HT-29 (cell line): Measurements from ENCODE around the gene LSM3. TPM values are rescaled to one million over a fixed set of nuclear protein-coding genes. Genes with fewer than 3 reads are reported as not detected.

Experiments used
- DNase-seq: peaks from one replicate; pipeline ENCODE4 v3.0.0-alpha.2; 2015; ENCODE audit warnings: low spot score
- total RNA-seq: library from RNA; depleted of rRNA; stranded (reverse); fragments of >200 nt; shearing (Covaris generic); gene quantifications from 2 replicates; pipeline ENCODE4 v1.2.3, GENCODE V29; 2014; rRNA removed

LSM3 gene
- total RNA-seq, 1 experiment from 2014 or later, result 7.1 TPM

DNA sequence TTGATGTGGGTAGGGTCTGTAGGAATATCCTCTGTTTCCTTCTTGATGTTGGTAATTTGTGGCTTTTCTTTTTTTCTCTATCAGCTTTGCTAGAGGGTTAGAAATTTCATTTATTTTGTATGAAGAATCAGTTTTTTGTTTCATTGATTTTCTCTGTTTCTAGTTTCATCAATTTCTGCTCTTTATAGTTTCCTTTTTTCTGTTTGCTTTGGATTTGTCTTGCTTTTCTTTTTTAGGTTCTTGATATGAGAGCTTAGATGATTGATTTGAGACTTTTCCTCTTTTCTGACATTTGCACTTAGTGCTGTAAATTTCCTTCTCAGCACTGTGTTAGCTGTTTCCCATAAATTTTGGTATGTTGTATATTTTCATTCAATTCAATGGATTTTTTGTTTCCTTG lies 61.3 kb downstream of the LSM3 start:
- no peak for DNase-seq

DNA sequence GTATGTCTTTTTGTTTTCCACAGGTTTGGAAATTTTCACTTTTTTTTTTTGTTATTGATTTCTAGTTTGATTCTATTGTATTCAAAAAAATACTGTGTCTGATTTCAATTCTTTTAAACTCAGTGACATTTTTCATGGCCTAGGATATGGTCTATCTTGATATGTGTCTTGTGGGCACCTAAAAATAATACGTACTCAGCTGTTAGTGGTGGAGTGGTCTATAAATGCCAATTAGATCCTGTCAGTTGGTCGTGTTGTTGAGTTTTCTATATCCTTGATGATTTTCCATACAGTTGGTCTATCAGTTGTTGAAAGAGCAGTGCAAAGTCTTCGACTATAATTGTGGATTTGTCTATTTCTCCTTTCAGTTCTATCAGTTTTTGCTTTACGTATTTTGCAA lies 61.7 kb downstream of the LSM3 start:
- DNase-seq, result no peak

DNA sequence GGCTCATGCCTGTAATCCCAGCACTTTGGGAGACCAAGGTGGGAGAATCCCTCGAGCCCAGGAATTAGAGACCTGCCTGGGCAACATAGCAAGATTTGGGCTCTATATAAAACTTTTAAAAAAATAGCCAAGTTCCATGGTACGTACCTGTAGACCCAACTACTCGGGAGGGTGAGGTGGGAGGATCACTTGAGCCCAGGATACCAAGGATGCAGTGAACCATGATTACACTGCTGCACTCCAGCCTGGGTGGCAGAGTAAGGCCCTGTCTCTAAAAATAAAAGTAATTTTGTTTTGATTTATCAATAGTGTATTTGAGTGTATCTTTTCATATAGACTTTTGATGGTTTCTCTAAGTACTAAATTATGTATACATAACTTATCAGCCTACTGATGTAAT lies 63.1 kb downstream of the LSM3 start:
- DNase-seq, result no peak

DNA sequence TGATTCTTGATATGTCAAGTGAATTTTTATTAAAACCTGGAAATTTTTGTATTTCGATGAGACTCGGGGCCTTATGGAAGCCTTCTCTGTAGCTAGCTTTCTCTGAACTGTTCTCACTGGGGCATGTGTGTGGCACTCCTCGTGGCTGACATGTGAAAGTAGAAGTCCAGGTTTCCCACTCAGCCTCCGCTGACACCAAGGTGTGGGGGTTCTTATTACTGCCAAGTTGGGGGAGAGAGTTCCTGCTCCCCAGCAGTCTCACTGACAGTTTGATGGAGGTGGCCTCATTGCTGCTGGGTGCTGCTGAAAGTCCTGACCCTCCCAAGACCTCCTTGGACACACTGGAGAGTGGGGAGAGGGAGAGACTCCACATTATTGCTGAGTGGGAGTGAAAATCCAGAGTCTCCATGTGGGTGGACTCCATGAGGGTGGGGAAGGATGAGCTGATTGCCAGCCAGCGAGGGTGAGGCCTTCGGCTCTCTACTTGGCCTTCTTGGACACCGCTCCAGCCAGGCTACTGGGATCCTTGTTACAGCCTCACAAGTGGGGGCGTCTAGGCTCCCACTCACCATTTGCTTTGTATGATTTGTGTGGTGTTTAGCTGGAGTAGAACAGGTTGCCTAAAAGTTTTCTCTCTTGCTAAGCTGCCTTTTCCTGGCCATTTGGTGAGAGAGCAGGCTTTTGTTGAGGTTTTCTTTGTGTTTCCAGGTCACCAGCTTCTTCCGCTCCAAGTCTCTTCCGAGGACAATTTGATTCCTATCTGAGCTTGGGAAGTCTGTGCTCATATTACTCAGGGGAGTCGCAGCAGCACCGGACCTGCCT lies 64.1 kb downstream of the LSM3 start:
- no peak for DNase-seq

DNA sequence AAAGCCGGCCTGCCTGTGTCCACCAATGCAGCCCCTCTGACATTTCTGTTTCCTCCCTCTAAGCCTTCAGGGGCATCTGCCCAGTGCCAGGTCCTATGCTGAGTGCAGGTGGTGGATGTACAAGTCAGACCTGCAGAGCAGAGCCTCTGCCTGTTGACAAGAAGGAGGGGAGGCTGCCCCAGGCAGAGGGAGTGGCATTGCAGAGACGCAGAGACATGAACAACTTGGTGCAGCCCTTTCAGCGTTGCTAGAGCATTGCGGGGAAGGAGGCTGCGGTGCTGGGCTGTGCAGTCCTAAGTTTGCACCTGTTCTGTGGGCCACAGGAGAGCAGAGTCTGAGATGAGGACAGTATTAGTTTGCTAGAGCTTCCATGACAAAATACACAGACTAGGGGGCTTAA lies 65.2 kb downstream of the LSM3 start:
- DNase-seq, result no peak

DNA sequence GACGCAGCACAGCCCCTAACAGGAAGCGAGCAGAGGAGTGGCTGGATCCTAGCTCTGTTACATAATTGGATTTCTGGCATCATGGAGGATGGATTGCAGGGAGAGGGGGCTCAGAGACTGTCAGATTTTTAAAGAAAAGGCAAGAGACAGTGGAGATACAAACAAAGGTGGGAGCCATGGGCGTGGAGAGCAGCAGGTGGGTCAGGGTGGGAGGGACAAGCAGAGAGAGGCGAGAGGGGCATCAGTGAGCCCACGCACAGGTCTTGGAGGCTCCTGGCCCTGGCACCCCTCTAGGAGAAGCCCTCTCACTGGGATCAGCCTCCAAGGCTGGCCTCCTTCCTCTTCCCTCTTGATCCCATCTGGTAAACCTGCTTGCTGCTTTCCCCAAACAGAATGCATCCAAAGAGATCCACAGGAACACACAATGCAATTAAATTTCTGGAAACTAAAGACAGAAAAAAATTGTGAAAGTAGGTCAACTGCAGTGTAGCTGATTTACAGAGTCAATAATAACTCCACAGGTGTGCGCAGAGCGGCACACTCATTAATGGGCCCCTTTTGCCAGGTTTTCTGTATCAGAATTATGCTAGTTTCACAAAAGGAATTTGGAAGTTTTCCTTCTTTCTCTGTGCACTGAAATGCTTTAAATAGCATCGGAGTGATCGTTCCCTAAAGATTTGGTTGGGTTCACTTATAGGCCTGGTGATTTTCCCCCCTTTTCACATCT lies 66.1 kb downstream of the LSM3 start:
- no peak for DNase-seq

DNA sequence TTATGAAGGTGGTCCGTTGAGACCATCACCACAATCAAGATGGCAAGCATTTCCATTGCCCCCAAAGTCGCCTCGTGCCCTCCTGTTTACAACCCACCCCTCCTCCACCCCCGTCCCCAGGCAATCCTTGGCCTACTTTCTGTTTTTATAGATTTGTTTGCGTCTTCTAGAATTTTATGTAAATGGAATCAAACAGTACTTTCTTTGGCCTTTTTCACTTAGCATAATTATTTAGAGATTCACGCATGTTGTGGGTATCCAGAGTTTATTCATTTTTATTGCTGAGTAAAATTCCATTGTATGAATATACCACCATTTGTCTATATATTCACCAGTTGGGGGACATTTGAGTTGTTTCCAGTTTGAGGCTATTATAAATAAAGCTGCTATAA lies 66.6 kb downstream of the LSM3 start:
- DNase-seq, result no peak

DNA sequence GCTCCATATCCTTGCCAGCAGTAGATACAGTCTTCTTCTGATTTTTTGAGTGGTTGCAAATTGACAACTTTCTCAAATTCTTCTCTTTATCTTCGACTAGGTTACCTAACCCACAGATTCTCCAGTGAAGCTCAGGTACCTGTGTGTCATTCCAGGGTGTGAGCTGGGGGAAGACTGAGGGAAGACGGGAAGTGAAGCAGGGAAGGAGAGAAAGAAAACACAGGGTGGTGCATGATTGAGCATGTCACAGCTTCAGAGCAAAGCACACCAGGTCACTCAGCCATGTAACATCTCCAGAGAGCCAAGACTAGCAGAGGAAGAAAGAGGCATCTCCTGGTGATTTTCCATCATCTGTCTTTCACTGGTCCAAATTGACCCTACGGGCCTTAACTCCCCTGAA lies 67.2 kb downstream of the LSM3 start:
- DNase-seq, result no peak

DNA sequence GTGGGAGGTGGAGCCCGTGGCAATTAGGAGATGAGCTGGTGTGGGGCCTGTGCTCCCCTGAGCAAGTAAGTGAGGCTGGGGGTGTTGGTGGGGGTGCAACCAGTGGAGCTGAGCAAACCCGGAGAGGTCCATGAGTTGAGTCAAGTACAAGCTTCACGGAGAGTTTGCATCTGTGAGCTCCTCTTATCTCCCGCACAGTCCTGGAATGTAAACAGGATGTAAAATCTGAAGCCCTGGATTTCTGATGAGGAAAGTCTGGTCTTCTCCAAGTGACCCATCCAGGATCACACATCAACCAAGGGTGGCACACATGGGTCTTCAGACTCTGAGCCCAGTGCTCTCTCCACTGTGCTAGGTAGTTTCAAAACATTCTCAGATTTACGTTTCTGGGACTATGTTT lies 67.8 kb downstream of the LSM3 start:
- no peak for DNase-seq

DNA sequence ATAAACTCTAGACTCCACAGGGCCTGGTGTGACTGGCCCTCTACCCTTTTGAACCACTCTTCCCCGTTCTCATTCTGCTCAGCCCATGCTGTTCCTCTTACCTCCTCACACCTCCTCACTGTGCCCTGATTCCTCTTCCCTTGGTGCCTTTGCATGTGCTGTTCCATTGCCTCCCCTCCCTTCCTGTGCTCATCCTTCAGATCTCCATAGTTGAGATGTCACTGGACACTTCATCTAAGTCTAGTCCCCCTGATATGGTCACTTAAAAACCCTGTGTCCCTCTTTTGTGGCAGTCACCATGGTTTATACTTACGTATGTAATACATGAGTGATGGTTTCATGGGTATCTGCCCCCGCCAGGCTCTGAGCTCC lies 69.8 kb downstream of the LSM3 start:
- no peak for DNase-seq

DNA sequence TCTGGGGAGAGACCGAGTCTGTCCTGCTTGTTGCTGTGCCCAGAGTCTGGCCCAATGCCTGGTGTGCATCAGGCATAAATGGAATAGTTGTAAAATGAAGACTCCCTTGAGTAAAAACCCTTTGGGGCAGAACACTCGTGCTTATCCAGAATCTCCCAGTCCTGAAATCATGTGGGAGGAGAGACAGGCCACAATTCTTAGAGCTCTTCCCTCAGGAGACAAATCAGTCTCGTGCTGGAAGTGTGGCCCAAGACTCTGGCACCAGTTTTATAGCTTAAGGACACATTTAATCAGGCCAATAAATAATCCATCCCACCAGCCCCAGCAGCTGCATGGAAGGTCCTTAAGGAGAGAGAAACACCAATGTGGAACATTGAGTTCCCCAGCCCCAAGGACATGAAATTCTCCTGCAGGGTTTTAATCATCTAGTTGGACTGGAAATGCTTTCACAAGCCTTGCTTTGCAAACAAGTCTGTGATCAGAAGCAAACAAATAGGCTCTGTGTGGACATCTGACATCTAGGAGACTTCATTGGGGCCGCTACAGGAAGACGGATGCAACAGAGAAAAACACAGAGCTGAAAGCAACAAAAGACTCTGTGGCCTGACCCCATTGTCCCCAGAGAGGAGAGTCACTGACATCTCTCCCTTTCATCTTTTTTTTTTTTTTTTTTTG lies 70.4 kb downstream of the LSM3 start:
- no peak for DNase-seq

Other genes starting within 250 kb of the LSM3 start
- gene CHCHD4, start 53.9 kb upstream of the LSM3 start, total RNA-seq, result 11.7 and 15.1 TPM in 2 replicates
- 22.1 and 23.1 TPM in 2 replicates for gene TMEM43, start 53.8 kb upstream of the LSM3 start, total RNA-seq
- gene XPC, start 216 bp upstream of the LSM3 start, total RNA-seq, result 8.6 and 9.3 TPM in 2 replicates
- gene SLC6A6, start 223.8 kb downstream of the LSM3 start, total RNA-seq, result 51.5 and 55.3 TPM in 2 replicates